Calu3 (cell line): ENCODE measurements around the gene RBM47. TPM values are rescaled to one million over a fixed set of nuclear protein-coding genes. Genes with fewer than 3 reads are reported as not detected.

ENCODE experiments used
- BruUV-seq: library from RNA; stranded (reverse); fragments of 400-500 nt; replicated peaks from 2 replicates; lab custom pipeline; 2021; lab: Mats Ljungman, UMichigan
- CTCF ChIA-PET: fragments of 300-600 bp; sonication (Branson Sonifier 250); formaldehyde crosslinking; loops from one replicate; lab custom pipeline; 2022; ENCODE audit warnings: antibody characterized with exemption; lab: Charles Lee
- DNase-seq: peaks from one replicate; pipeline ENCODE4 v3.0.0; 2022
- H3K27ac Mint-ChIP-seq: one replicate; pipeline ENCODE4 v1.8.0; 2022; ENCODE audit warnings: mixed read lengths; ENCODE audit not compliant: unreplicated experiment
- H3K27me3 Mint-ChIP-seq: one replicate; pipeline ENCODE4 v1.8.0; 2022; ENCODE audit warnings: mixed read lengths; ENCODE audit not compliant: unreplicated experiment
- H3K36me3 Mint-ChIP-seq: one replicate; pipeline ENCODE4 v1.8.0; 2022; ENCODE audit warnings: mild to moderate bottlenecking, moderate library complexity, mixed read lengths; ENCODE audit not compliant: insufficient read depth, unreplicated experiment
- H3K4me1 Mint-ChIP-seq: one replicate; pipeline ENCODE4 v1.8.0; 2022; ENCODE audit warnings: mild to moderate bottlenecking, low read depth, mixed read lengths; ENCODE audit not compliant: unreplicated experiment
- H3K4me3 Mint-ChIP-seq: one replicate; pipeline ENCODE4 v1.8.0; 2022; ENCODE audit warnings: mild to moderate bottlenecking, low read depth, moderate library complexity, mixed read lengths; ENCODE audit not compliant: unreplicated experiment
- H3K9me3 Mint-ChIP-seq: one replicate; pipeline ENCODE4 v1.8.0; 2022; ENCODE audit warnings: low read depth, mixed read lengths; ENCODE audit not compliant: unreplicated experiment
- intact Hi-C: fragments of 100-400 bp; cut with micrococcal nuclease; formaldehyde crosslinking; loops from one replicate; pipeline ENCODE4 v1.10.0; 2022; ENCODE audit not compliant: unreplicated experiment
- total RNA-seq: library from RNA; stranded (reverse); gene quantifications from 2 replicates; pipeline ENCODE4 v1.2.3, GENCODE V29; 2022
- TF ChIP-seq, protein P1 (sequence below): fragments of 200-600 bp; IDR thresholded peaks from one replicate; pipeline ENCODE4 v1.8.0; 2022; ENCODE audit warnings: antibody characterized with exemption; ENCODE audit not compliant: unreplicated experiment

Gene RBM47
- total RNA-seq, 1 experiment from 2014 or later = 86.6 TPM

DNA sequence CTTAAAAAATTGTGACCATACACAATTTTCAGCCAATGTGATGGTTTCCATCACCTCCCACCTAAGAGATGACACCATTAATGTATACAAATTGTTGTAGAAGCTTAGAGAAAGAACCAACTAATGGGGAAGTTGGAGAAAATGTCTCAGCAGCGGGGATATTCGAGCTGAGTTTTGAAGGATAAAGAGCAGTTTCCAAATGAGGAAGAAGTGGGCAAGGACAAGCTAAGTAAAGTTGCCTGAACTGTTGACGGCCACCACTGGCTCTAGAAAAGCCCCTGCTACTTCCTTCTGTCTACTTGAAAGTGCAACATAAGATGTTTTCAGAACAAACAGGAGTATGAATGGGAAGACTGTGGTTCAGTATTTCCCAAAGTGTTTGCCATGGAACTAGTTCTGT is 202.5 kb downstream of the RBM47 start:
- no peak overlapping the region for H3K27ac Mint-ChIP-seq
- CTCF ChIA-PET = no interaction called here
- TF ChIP-seq, protein P1, sequence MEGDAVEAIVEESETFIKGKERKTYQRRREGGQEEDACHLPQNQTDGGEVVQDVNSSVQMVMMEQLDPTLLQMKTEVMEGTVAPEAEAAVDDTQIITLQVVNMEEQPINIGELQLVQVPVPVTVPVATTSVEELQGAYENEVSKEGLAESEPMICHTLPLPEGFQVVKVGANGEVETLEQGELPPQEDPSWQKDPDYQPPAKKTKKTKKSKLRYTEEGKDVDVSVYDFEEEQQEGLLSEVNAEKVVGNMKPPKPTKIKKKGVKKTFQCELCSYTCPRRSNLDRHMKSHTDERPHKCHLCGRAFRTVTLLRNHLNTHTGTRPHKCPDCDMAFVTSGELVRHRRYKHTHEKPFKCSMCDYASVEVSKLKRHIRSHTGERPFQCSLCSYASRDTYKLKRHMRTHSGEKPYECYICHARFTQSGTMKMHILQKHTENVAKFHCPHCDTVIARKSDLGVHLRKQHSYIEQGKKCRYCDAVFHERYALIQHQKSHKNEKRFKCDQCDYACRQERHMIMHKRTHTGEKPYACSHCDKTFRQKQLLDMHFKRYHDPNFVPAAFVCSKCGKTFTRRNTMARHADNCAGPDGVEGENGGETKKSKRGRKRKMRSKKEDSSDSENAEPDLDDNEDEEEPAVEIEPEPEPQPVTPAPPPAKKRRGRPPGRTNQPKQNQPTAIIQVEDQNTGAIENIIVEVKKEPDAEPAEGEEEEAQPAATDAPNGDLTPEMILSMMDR = no peak
- no peak overlapping the region for H3K4me3 Mint-ChIP-seq
- intact Hi-C loops = no loop called here
- H3K9me3 Mint-ChIP-seq = no peaks in the 10 kb centered on the region
- DNase-seq = no peak
- BruUV-seq = no TSS peak
- peaks cover 53% of the 10 kb centered on the region for H3K36me3 Mint-ChIP-seq
- peaks cover 7% of the 10 kb centered on the region for H3K4me1 Mint-ChIP-seq
- no peaks in the 10 kb centered on the region for H3K27me3 Mint-ChIP-seq

DNA sequence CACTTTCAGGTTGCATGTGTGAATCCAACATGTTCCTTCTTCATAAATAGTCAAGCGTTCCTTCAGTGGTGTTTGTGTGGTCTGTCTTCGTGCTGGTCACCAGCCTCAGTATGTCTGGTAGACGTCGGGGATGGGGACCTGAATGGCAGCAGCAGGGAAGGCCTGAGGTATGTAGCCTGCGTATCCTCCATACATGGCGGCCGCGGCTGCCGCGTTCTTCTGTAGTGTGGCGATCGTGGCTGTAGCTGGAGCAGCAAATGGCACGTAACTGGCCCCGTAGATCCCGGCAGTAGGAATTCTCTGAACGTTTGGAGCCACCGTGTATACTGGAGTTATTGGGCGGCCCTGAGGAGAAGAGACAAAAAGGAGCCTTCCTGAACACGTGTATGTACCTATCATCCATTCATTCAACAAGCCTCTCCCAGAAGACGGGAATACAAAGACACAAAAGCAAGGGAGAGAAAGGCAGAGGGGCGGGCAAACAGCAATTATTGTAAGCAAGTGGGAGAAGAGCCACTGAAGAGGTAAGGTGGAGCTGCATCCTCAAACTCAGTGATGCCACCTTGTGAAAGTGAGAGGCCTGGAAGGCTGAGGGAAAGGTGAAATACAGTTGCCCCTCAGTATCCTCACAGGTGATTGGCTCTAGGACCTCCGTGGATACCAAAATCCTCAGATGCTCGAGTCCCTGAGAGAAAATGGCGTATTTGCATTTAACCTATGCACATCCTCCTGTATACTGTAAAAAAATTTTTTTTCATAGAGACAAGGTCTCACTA is 203.7 kb downstream of the RBM47 start:
- Mint-ChIP-seq H3K27me3 (no peaks in the 10 kb centered on the region), H3K9me3 (no peaks in the 10 kb centered on the region), H3K36me3 (peaks cover 46% of the 10 kb centered on the region), H3K4me1 (peaks cover 7% of the 10 kb centered on the region), H3K27ac (no peak overlapping the region), H3K4me3 (no peak overlapping the region)
- TF ChIP-seq, protein P1 = no peak
- intact Hi-C loops = no loop called here
- CTCF ChIA-PET = no interaction called here
- no peak for DNase-seq
- BruUV-seq = no TSS peak

DNA sequence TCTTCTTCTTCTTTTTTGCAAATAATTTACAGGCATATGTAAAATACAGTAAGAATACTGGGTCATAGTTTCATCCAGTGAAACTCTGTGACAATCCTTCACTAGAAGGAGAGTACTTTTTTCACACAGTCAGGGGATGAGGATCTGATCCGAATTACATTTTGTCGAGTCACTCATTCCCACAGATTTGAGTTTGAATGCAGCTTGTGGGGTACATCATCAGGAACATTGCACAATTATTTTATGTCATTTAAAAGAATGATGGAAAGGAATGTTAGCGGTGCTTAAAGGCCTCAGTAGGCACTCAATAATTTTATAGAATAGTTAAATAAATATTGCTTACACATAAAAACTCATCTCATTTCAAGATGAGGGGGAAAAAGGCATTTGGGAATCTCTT is 205.9 kb downstream of the RBM47 start:
- no peak for DNase-seq
- intact Hi-C loops = no loop called here
- Mint-ChIP-seq H3K4me3 (no peak overlapping the region), H3K4me1 (peaks cover 25% of the 10 kb centered on the region), H3K9me3 (no peaks in the 10 kb centered on the region), H3K27me3 (no peaks in the 10 kb centered on the region), H3K27ac (peak overlapping the region; percentile 67), H3K36me3 (peaks cover 38% of the 10 kb centered on the region)
- no TSS peak for BruUV-seq
- TF ChIP-seq, protein P1 = no peak
- CTCF ChIA-PET = no interaction called here

DNA sequence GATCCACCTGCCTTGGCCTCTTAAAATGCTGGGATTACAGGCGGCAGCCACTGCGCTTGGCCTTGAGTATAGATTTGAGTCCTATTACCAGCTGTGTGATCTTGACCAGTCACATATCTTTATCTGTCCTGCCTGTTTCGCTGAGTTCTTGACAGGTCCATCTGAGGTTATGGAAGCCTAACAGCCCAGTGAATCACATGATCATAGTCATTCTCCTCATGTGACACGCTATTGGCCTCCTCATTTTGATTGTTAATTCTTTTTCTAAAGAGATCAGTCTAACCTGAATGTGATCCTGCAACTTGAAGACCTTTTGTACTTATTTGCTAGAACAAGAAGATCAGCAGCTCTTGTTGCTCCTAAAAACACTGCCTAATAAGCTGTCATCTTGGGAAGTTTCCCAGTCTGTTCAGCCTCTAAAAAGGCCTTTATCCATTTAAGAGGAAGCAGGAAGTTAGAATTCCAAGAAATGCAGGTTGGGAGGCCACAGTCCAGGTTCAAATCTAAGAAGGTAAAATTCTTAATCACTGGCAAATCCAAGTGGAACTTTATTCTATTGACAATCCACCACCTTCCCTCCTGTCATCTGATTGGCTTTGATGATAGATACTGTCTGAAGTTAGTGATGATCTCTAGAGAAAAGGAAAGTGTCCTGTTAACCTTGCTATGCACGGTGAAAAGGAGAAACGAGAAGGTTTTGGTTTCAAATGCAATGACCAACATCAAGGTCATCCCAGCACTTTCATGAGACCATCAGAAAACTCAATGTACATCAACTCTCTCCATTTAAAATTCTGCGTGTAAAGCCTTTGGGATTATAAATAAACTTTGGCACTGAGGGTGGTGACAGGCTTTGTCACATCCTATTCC is 207.6 kb downstream of the RBM47 start:
- Mint-ChIP-seq H3K4me3 (no peak overlapping the region), H3K27ac (no peak overlapping the region), H3K9me3 (no peaks in the 10 kb centered on the region), H3K36me3 (peaks cover 46% of the 10 kb centered on the region), H3K4me1 (peaks cover 36% of the 10 kb centered on the region), H3K27me3 (no peaks in the 10 kb centered on the region)
- TF ChIP-seq, protein P1 = no peak
- no peak for DNase-seq
- no TSS peak for BruUV-seq
- CTCF ChIA-PET = no interaction called here
- intact Hi-C loops = no loop called here
